SK-N-SH (cell line): ENCODE measurements around the gene PIK3R5. TPM values are rescaled to one million over a fixed set of nuclear protein-coding genes. Genes with fewer than 3 reads are reported as not detected.

Experiments
- CTCF ChIA-PET: fragments of 300-600, 350-600 bp; formaldehyde crosslinking; extraction: SDS; loops from one replicate; lab custom pipeline; 2021; lab: Yijun Ruan, JAX
- POLR2A ChIA-PET: fragments of 350-600 bp; sonication (Branson Sonifier 250); formaldehyde crosslinking; extraction: SDS; loops from one replicate; lab custom pipeline; 2020; ENCODE audit warnings: antibody characterized with exemption, inconsistent platforms; lab: Yijun Ruan, JAX
- DNase-seq: peaks from one replicate; pipeline ENCODE4 v3.0.0; 2012
- H2AFZ ChIP-seq: fragments of 200-600 bp; sonication (generic); 2 replicates; pipeline ENCODE4 v1.8.1; 2016; ENCODE audit warnings: antibody characterized with exemption, mild to moderate bottlenecking, low read depth
- H3F3A ChIP-seq: fragments of 200-600 bp; sonication (generic); replicated peaks from 2 replicates; pipeline ENCODE3; 2016; ENCODE audit warnings: antibody characterized with exemption, mild to moderate bottlenecking; ENCODE audit not compliant: insufficient read depth
- H3K27ac ChIP-seq, 2 experiments: fragments of 200-500 bp in 1 of 2; fragments of 200-600 bp in 1 of 2; sonication (Bioruptor generic) in 1 of 2; sonication (generic), shearing (Covaris generic) in 1 of 2; 2 replicates each; pipeline versions ENCODE4 v1.5.1 to v1.6.1; 2014 to 2016; ENCODE audit warnings: low read depth in 2 of 2, inconsistent platforms in 1 of 2, low read length in 1 of 2, mild to moderate bottlenecking in 1 of 2, mixed read lengths in 1 of 2
- H3K27me3 ChIP-seq: fragments of 200-600 bp; sonication (generic), shearing (Covaris generic); 2 replicates; pipeline ENCODE4 v1.6.1; 2016; ENCODE audit warnings: mixed run types; ENCODE audit not compliant: insufficient read depth
- H3K36me3 ChIP-seq, 2 experiments: fragments of 200-500 bp in 1 of 2; fragments of 200-600 bp in 1 of 2; sonication (Bioruptor generic) in 1 of 2; sonication (generic) in 1 of 2; replicated peaks in 1 of 2; 2 replicates each; pipeline versions ENCODE3 to v1.5.1; 2014 to 2016; ENCODE audit warnings: low read length in 1 of 2, mild to moderate bottlenecking in 1 of 2; ENCODE audit not compliant: insufficient read depth in 2 of 2, control insufficient read depth in 1 of 2
- H3K4me1 ChIP-seq, 2 experiments: fragments of 200-500 bp in 1 of 2; fragments of 200-600 bp in 1 of 2; sonication (Bioruptor generic) in 1 of 2; sonication (generic), shearing (Covaris generic) in 1 of 2; 2 replicates each; pipeline versions ENCODE4 v1.5.1 to v1.6.1; 2014 to 2016; ENCODE audit warnings: low read depth in 1 of 2, low read length in 1 of 2, mixed run types in 1 of 2; ENCODE audit not compliant: insufficient read depth in 2 of 2, control insufficient read depth in 1 of 2
- H3K4me2 ChIP-seq: fragments of 200-600 bp; sonication (generic), shearing (Covaris generic); 2 replicates; pipeline ENCODE4 v1.6.1; 2017; ENCODE audit warnings: mixed run types
- H3K4me3 ChIP-seq, 2 experiments: fragments of 200-500 bp in 1 of 2; fragments of 200-600 bp in 1 of 2; sonication (Bioruptor generic) in 1 of 2; sonication (generic), shearing (Covaris generic) in 1 of 2; 2 replicates each; pipeline versions ENCODE4 v1.5.1 to v1.8.1; 2014 to 2016; ENCODE audit warnings: low read depth in 2 of 2, inconsistent platforms in 1 of 2, low read length in 1 of 2, mild to moderate bottlenecking in 1 of 2, mixed read lengths in 1 of 2, moderate library complexity in 1 of 2
- H3K79me2 ChIP-seq: fragments of 200-600 bp; sonication (generic); 2 replicates; pipeline ENCODE4 v1.8.1; 2017; ENCODE audit warnings: mild to moderate bottlenecking; ENCODE audit not compliant: insufficient read depth
- H3K9ac ChIP-seq: fragments of 200-600 bp; sonication (generic); 2 replicates; pipeline ENCODE4 v1.6.1; 2017; ENCODE audit warnings: mixed run types
- H3K9me2 ChIP-seq: fragments of 200-600 bp; sonication (generic); 2 replicates; pipeline ENCODE4 v1.6.1; 2017; ENCODE audit warnings: mixed run types
- H3K9me3 ChIP-seq: fragments of 200-600 bp; sonication (generic); 2 replicates; pipeline ENCODE4 v1.6.1; 2017; ENCODE audit warnings: mixed run types, mild to moderate bottlenecking, moderate library complexity
- H4K20me1 ChIP-seq: fragments of 200-600 bp; sonication (generic); 2 replicates; pipeline ENCODE4 v1.6.1; 2017; ENCODE audit warnings: mild to moderate bottlenecking, mixed run types; ENCODE audit not compliant: insufficient read depth
- CHD2 ChIP-seq: fragments of 150-350 bp; IDR thresholded peaks from 2 replicates; pipeline ENCODE4 v1.6.1; 2018; ENCODE audit warnings: low read length; ENCODE audit not compliant: partially characterized antibody
- CTCF ChIP-seq: fragments of 200-600 bp; sonication (generic); IDR thresholded peaks from 2 replicates; pipeline ENCODE4 v1.6.1; 2017; ENCODE audit warnings: antibody characterized with exemption, mild to moderate bottlenecking, moderate library complexity
- ELF1 ChIP-seq: IDR thresholded peaks from 2 replicates; pipeline ENCODE4 v1.4.0; 2012
- EZH2phosphoT487 ChIP-seq: fragments of 200-600 bp; sonication (generic); IDR thresholded peaks from 2 replicates; pipeline ENCODE4 v1.6.1; 2017; ENCODE audit warnings: low read depth, mixed run types, mild to moderate bottlenecking, antibody characterized with exemption, moderate library complexity, borderline replicate concordance
- FOXJ3 ChIP-seq: sonication (generic); formaldehyde crosslinking; IDR thresholded peaks from 2 replicates; pipeline ENCODE4 v1.5.1; 2020; ENCODE audit warnings: mild to moderate bottlenecking, missing genetic modification reagents
- FOXM1 ChIP-seq: IDR thresholded peaks from 2 replicates; pipeline ENCODE4 v1.4.0; 2012; ENCODE audit warnings: low read depth, mild to moderate bottlenecking
- GABPA ChIP-seq: IDR thresholded peaks from 2 replicates; pipeline ENCODE4 v1.4.0; 2012; ENCODE audit warnings: low read depth, mild to moderate bottlenecking
- GATA2 ChIP-seq: sonication (generic); formaldehyde crosslinking; IDR thresholded peaks from 2 replicates; pipeline ENCODE4 v1.5.0; 2020; ENCODE audit warnings: mild to moderate bottlenecking, missing genetic modification reagents
- NFIC ChIP-seq: IDR thresholded peaks from 2 replicates; pipeline ENCODE4 v1.4.0; 2012; ENCODE audit warnings: borderline replicate concordance
- NRF1 ChIP-seq: IDR thresholded peaks from 2 replicates; pipeline ENCODE4 v1.6.1; 2012; ENCODE audit warnings: low read depth, mild to moderate bottlenecking, low read length
- PBX3 ChIP-seq: IDR thresholded peaks from 2 replicates; pipeline ENCODE4; 2012
- POLR2AphosphoS5 ChIP-seq: IDR thresholded peaks from 2 replicates; pipeline ENCODE4 v1.6.1; 2012; ENCODE audit warnings: low read depth, low read length
- RAD21 ChIP-seq: IDR thresholded peaks from 2 replicates; pipeline ENCODE4 v1.6.1; 2012; ENCODE audit warnings: mild to moderate bottlenecking, low read length
- REST ChIP-seq: IDR thresholded peaks from 2 replicates; pipeline ENCODE4 v1.6.1; 2012; ENCODE audit warnings: mild to moderate bottlenecking, low read depth, low read length, moderate library complexity
- SIN3A ChIP-seq: IDR thresholded peaks from 2 replicates; pipeline ENCODE4 v1.6.1; 2012; ENCODE audit warnings: low read depth, mild to moderate bottlenecking, low read length, moderate library complexity, borderline replicate concordance
- SMC3 ChIP-seq: IDR thresholded peaks from 2 replicates; pipeline ENCODE4 v1.6.1; 2012; ENCODE audit warnings: low read depth, low read length, improper control_type of control experiment
- TAF1 ChIP-seq: IDR thresholded peaks from 2 replicates; pipeline ENCODE4 v1.6.1; 2012; ENCODE audit warnings: low read depth, mild to moderate bottlenecking, low read length, moderate library complexity, borderline replicate concordance
- TCF12 ChIP-seq: IDR thresholded peaks from 2 replicates; pipeline ENCODE4 v1.4.0; 2012
- TEAD4 ChIP-seq: IDR thresholded peaks from 2 replicates; pipeline ENCODE4 v1.4.0; 2012; ENCODE audit warnings: mild to moderate bottlenecking, borderline replicate concordance; ENCODE audit not compliant: insufficient read depth
- ZBTB33 ChIP-seq: IDR thresholded peaks from 2 replicates; pipeline ENCODE4 v1.4.0; 2012; ENCODE audit warnings: low read depth, borderline replicate concordance
- WGBS: methylation state at CpG from one replicate; pipeline ENCODE4 v1.1.6; 2017; ENCODE audit warnings: low lambda C conversion rate; 5-methylcytosine and 5-hydroxymethylcytosine counted together
- polyA plus RNA-seq, 3 experiments: library from polyadenylated mRNA; depleted of rRNA; stranded (reverse); fragments of >200 nt; gene quantifications; 2 replicates each; pipeline ENCODE4 v1.2.3, GENCODE V29; 2012

PIK3R5 gene
- polyA plus RNA-seq, 1 of the 3 experiments (the other 2 are of a cell fraction), result not detected

- Histone ChIP-seq H3K4me3 (no peak overlapping the region), H3K27me3 (no peaks in the 10 kb centered on the region; the same call in 1 of the 2 replicates), H3K4me2 (no peak overlapping the region), H2AFZ (no peak overlapping the region), H3K9me3 (no peaks in the 10 kb centered on the region), H3K9me2 (no peaks in the 10 kb centered on the region), H3K36me3 (no peaks in the 10 kb centered on the region), H3K4me1 (no peaks in the 10 kb centered on the region), H3F3A (no peaks in the 10 kb centered on the region), H3K9ac (no peak overlapping the region), H4K20me1 (no peaks in the 10 kb centered on the region), H3K79me2 (no peaks in the 10 kb centered on the region), H3K27ac (no peak overlapping the region)
- WGBS, result 38% methylated on average over 8 of the region's 8 CpGs
- TF ChIP-seq FOXJ3 (CRISPR knock-in tag), result no peak
- no peak for TF ChIP-seq SIN3A
- no peak for TF ChIP-seq FOXM1
- no peak for TF ChIP-seq NFIC
- no peak for TF ChIP-seq CTCF
- no peak for TF ChIP-seq REST
- TF ChIP-seq RAD21, result no peak
- TF ChIP-seq PBX3, result no peak
- no peak for TF ChIP-seq NRF1
- TF ChIP-seq POLR2AphosphoS5, result no peak
- no peak for TF ChIP-seq TCF12
- TF ChIP-seq CHD2, result no peak
- TF ChIP-seq TAF1, result no peak
- no peak for TF ChIP-seq EZH2phosphoT487
- TF ChIP-seq ELF1, result no peak
- no peak for TF ChIP-seq SMC3
- TF ChIP-seq TEAD4, result no peak
- TF ChIP-seq ZBTB33, result no peak
- no peak for TF ChIP-seq GABPA
- no peak for TF ChIP-seq GATA2 (CRISPR knock-in tag)
- ChIA-PET POLR2A (no interaction called here), CTCF (interaction anchor here (1.0 to 1.7 kb wide), 6 partner anchors 10 to 643 kb away, joined by 3 to 8 read pairs (median 3); no protein-coding TSS in a partner anchor)
- DNase-seq, result no peak
Measured at GRCh38 chr17:8888704-8889302, 76.7 kb downstream of the PIK3R5 start.
